K562 (cell line): Measurements from ENCODE around the gene ZNF143.

Experiments
- ELF1 ChIP-seq: fragments of 200-800 bp; sonication (Bioruptor generic); IDR thresholded peaks from 2 replicates; pipeline ENCODE4 v1.6.1; 2016; ENCODE audit warnings: missing genetic modification characterization, missing compliant biosample characterization
- PTBP1 ChIP-seq: fragments of 200-400 bp; formaldehyde crosslinking; IDR thresholded peaks from 2 replicates; pipeline ENCODE4 v1.6.1; 2017; ENCODE audit warnings: low read depth, low read length
- ZKSCAN8 ChIP-seq: fragments of 200-800 bp; sonication (Bioruptor generic); IDR thresholded peaks from 2 replicates; pipeline ENCODE4 v1.6.1; 2016; ENCODE audit warnings: missing genetic modification characterization, missing compliant biosample characterization
- ZNF316 ChIP-seq: fragments of 450-650 bp; IDR thresholded peaks from 2 replicates; pipeline ENCODE4 v1.6.1; 2016
- TF ChIP-seq, protein P1 (sequence below): IDR thresholded peaks from 3 replicates; pipeline ENCODE4 v1.6.1; 2011; ENCODE audit warnings: borderline replicate concordance, mild to moderate bottlenecking; ENCODE audit not compliant: insufficient read length, insufficient read depth

GRCh38 chr11:9448576-9449352 lies 12.0 kb upstream of the ZNF143 start:
- no peak for TF ChIP-seq ZKSCAN8 (CRISPR knock-in tag)
- TF ChIP-seq, protein P1, sequence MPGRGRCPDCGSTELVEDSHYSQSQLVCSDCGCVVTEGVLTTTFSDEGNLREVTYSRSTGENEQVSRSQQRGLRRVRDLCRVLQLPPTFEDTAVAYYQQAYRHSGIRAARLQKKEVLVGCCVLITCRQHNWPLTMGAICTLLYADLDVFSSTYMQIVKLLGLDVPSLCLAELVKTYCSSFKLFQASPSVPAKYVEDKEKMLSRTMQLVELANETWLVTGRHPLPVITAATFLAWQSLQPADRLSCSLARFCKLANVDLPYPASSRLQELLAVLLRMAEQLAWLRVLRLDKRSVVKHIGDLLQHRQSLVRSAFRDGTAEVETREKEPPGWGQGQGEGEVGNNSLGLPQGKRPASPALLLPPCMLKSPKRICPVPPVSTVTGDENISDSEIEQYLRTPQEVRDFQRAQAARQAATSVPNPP = no peak
- TF ChIP-seq ELF1 = no peak
- TF ChIP-seq ZNF316 = no peak
- no peak for TF ChIP-seq PTBP1
